OCI-LY3 (cell line): Measurements from ENCODE around the gene SLC3A2.

Experiments
- H2AFZ ChIP-seq: fragments of 200-600, 300-600 bp; shearing (Covaris generic); 2 replicates; pipeline ENCODE4 v1.6.0; 2014; ENCODE audit warnings: antibody characterized with exemption, low read depth, low read length
- H3K27ac ChIP-seq: fragments of 200-600, 300-600 bp; sonication (generic); 2 replicates; pipeline ENCODE4 v1.5.1; 2014; ENCODE audit warnings: mild to moderate bottlenecking, low read length, moderate library complexity, mixed read lengths
- H3K27me3 ChIP-seq: fragments of 200-600, 300-600 bp; sonication (generic); 2 replicates; pipeline ENCODE4 v1.6.1; 2014; ENCODE audit warnings: low read depth, low read length, mixed read lengths
- H3K36me3 ChIP-seq: fragments of 200-600, 300-600 bp; sonication (generic); replicated peaks from 2 replicates; pipeline ENCODE3; 2014; ENCODE audit warnings: low read depth, low read length, mixed read lengths
- H3K4me1 ChIP-seq: fragments of 300-600, 200-600 bp; sonication (generic); 2 replicates; pipeline ENCODE4 v1.6.1; 2014; ENCODE audit warnings: low read length, mixed read lengths
- H3K4me2 ChIP-seq: fragments of 200-600, 300-600 bp; sonication (generic); 2 replicates; pipeline ENCODE4 v1.6.1; 2014; ENCODE audit warnings: low read length, mixed read lengths
- H3K4me3 ChIP-seq: fragments of 300-600, 200-600 bp; sonication (generic); 2 replicates; pipeline ENCODE4 v1.5.1; 2014; ENCODE audit warnings: antibody characterized with exemption, mild to moderate bottlenecking, low read length, moderate library complexity
- H3K79me2 ChIP-seq: fragments of 300-600, 200-600 bp; shearing (Covaris generic); 2 replicates; pipeline ENCODE4 v1.6.1; 2014; ENCODE audit warnings: mild to moderate bottlenecking, low read length, mixed read lengths
- H3K9ac ChIP-seq: fragments of 300-600, 200-600 bp; shearing (Covaris generic); 2 replicates; pipeline ENCODE4 v1.6.0; 2014; ENCODE audit warnings: mild to moderate bottlenecking, low read length, moderate library complexity
- H3K9me3 ChIP-seq: fragments of 200-600, 300-600 bp; shearing (Covaris generic); 2 replicates; pipeline ENCODE4 v1.6.1; 2014; ENCODE audit warnings: low read length, mixed read lengths; ENCODE audit not compliant: insufficient read depth
- H4K20me1 ChIP-seq: fragments of 200-600, 300-600 bp; sonication (generic); 2 replicates; pipeline ENCODE4 v1.6.1; 2016; ENCODE audit warnings: low read length, mixed read lengths; ENCODE audit not compliant: insufficient read depth
- CTCF ChIP-seq: fragments of 200-600, 300-600 bp; sonication (generic); IDR thresholded peaks from 2 replicates; pipeline ENCODE4 v1.5.1; 2014; ENCODE audit warnings: antibody characterized with exemption, low read length, low read depth
- EZH2phosphoT487 ChIP-seq: fragments of 200-600 bp; shearing (Covaris generic); IDR thresholded peaks from 2 replicates; pipeline ENCODE4 v1.6.1; 2018; ENCODE audit warnings: antibody characterized with exemption, mixed run types, low read depth

Gene SLC3A2

GRCh38 chr11:62925745-62926679 lies 45.3 kb downstream of the SLC3A2 start:
- Histone ChIP-seq H3K4me2 (no peak overlapping the region), H3K27me3 (peaks cover 9% of the 10 kb centered on the region), H3K79me2 (no peaks in the 10 kb centered on the region), H3K4me1 (peaks cover 15% of the 10 kb centered on the region), H2AFZ (no peak overlapping the region), H4K20me1 (no peaks in the 10 kb centered on the region), H3K4me3 (no peak overlapping the region), H3K36me3 (no peaks in the 10 kb centered on the region), H3K9ac (no peak overlapping the region), H3K9me3 (no peaks in the 10 kb centered on the region), H3K27ac (no peak overlapping the region)
- TF ChIP-seq EZH2phosphoT487 (no peak), CTCF (no peak)

GRCh38 chr11:62926680-62927455 lies 46.2 kb downstream of the SLC3A2 start:
- Histone ChIP-seq H3K4me1 (peaks cover 12% of the 10 kb centered on the region), H3K27ac (no peak overlapping the region), H4K20me1 (no peaks in the 10 kb centered on the region), H2AFZ (no peak overlapping the region), H3K4me2 (no peak overlapping the region), H3K9me3 (no peaks in the 10 kb centered on the region), H3K9ac (no peak overlapping the region), H3K79me2 (no peaks in the 10 kb centered on the region), H3K4me3 (no peak overlapping the region), H3K27me3 (peaks cover 12% of the 10 kb centered on the region), H3K36me3 (no peaks in the 10 kb centered on the region)
- no peak for TF ChIP-seq EZH2phosphoT487
- no peak for TF ChIP-seq CTCF

GRCh38 chr11:62928011-62928410 lies 47.3 kb downstream of the SLC3A2 start:
- no peak for TF ChIP-seq EZH2phosphoT487
- TF ChIP-seq CTCF, result no peak
- Histone ChIP-seq H3K27ac (no peak overlapping the region), H4K20me1 (no peaks in the 10 kb centered on the region), H3K9ac (no peak overlapping the region), H2AFZ (no peak overlapping the region), H3K4me1 (peaks cover under 1% of the 10 kb centered on the region), H3K9me3 (no peaks in the 10 kb centered on the region), H3K4me3 (no peak overlapping the region), H3K4me2 (no peak overlapping the region), H3K36me3 (no peaks in the 10 kb centered on the region), H3K27me3 (peaks cover 5% of the 10 kb centered on the region; the same call in 1 of the 2 replicates), H3K79me2 (no peaks in the 10 kb centered on the region)

GRCh38 chr11:62930157-62930556 lies 49.5 kb downstream of the SLC3A2 start:
- H2AFZ ChIP-seq, result no peak overlapping the region
- no peak overlapping the region for H3K27ac ChIP-seq
- H3K79me2 ChIP-seq, result no peaks in the 10 kb centered on the region
- no peaks in the 10 kb centered on the region for H3K9me3 ChIP-seq
- no peaks in the 10 kb centered on the region for H3K36me3 ChIP-seq
- H3K9ac ChIP-seq, result no peak overlapping the region
- no peak overlapping the region for H3K4me3 ChIP-seq
- no peaks in the 10 kb centered on the region for H4K20me1 ChIP-seq
- no peaks in the 10 kb centered on the region for H3K4me1 ChIP-seq
- peaks cover 5% of the 10 kb centered on the region; the same call in 1 of the 2 replicates for H3K27me3 ChIP-seq
- no peak overlapping the region for H3K4me2 ChIP-seq
- TF ChIP-seq CTCF, result no peak
- TF ChIP-seq EZH2phosphoT487, result no peak
